ENCODE results near the gene PACRG. TPM values are rescaled to one million over a fixed set of nuclear protein-coding genes. Genes with fewer than 3 reads are reported as not detected.

Gene PACRG
- total and polyA plus RNA-seq, 2 experiments from 2014 or later: 0.17 to 0.68 TPM

DNA sequence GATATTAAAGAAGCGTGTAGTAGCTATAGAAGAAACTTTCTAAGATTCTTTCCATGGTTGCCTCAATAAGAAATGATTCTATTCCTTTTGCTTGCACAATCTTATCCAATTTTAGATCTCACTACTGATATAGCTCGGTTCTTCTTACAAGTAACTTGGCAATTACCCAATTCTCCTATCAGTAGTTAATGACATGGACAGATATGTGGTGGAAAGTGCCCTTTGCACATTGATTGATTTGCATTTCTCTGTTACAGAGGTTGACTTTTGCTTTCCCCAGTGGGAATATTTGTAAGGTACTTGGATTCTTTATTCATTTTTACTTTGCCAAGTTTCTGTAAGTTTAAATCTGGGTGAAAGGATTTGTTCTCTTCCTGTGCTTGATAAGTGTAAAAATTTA lies 593.0 kb downstream of the PACRG start:
- H3K79me2 ChIP-seq (replicated peaks; ENCODE audit: insufficient read depth): no peaks in the 10 kb centered on the region
- no peaks in the 10 kb centered on the region for H3K9me3 Mint-ChIP-seq
- no peak overlapping the region for H3K27ac Mint-ChIP-seq
- H3K4me3 Mint-ChIP-seq: no peak overlapping the region
- ATAC-seq (no peak), DNase-seq (ENCODE audit: low spot score) (no peak)
- H3K27me3 Mint-ChIP-seq (ENCODE audit: insufficient read depth, low read depth, poor library complexity): peaks cover 4% of the 10 kb centered on the region
- H3K9me2 ChIP-seq (ENCODE audit: insufficient read depth): no peaks in the 10 kb centered on the region
- no peaks in the 10 kb centered on the region for H3K36me3 Mint-ChIP-seq (ENCODE audit: low read depth)
- H3K4me1 Mint-ChIP-seq: no peaks in the 10 kb centered on the region; the same call in 2 of the 3 replicates
- no peak for TF ChIP-seq JUNB (IDR thresholded peaks at IDR 0.05; ENCODE audit: unreplicated experiment)
- H4K20me1 ChIP-seq (replicated peaks; ENCODE audit: insufficient read depth): no peaks in the 10 kb centered on the region
- no peaks in the 10 kb centered on the region for H3K27me3 ChIP-seq (ENCODE audit: insufficient read depth)
- H3K4me2 ChIP-seq: no peak overlapping the region
- H3K27ac ChIP-seq (ENCODE audit: low read depth): no peak overlapping the region
- H2AFZ ChIP-seq: no peak overlapping the region
- H3K4me1 ChIP-seq (ENCODE audit: insufficient read depth): no peaks in the 10 kb centered on the region
- H3K4me3 ChIP-seq: no peak overlapping the region
- H3F3A ChIP-seq (replicated peaks; ENCODE audit: low read depth): no peaks in the 10 kb centered on the region
- no peaks in the 10 kb centered on the region for H3K36me3 ChIP-seq (ENCODE audit: insufficient read depth)

DNA sequence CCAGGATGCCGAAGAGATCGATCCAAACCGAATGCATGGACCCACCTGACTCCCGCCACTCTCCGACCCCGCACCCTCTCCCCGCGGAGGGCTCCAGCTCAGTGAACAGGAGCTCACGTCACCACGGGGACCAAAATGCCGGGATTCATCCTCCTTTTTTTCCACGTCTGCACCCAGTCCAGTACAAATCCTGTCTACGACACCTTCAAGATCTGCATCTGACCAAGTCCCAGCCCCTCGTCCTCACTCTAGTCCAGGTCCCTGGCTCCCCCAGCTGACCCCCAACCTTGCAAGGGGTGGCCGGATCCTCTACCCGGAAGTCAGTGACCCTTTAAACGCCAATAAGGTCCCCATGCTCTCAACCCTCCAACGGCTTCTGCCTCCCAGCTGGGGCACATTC lies 593.9 kb downstream of the PACRG start:
- DNase-seq (ENCODE audit: low spot score): no peak
- no peaks in the 10 kb centered on the region for H4K20me1 ChIP-seq (replicated peaks; ENCODE audit: insufficient read depth)
- Mint-ChIP-seq H3K4me1 (no peaks in the 10 kb centered on the region; the same call in 2 of the 3 replicates), H3K9me3 (no peaks in the 10 kb centered on the region), H3K4me3 (no peak overlapping the region), H3K36me3 (ENCODE audit: low read depth) (no peaks in the 10 kb centered on the region), H3K27me3 (ENCODE audit: insufficient read depth, low read depth, poor library complexity) (peaks cover 3% of the 10 kb centered on the region), H3K27ac (no peak overlapping the region; the same call in 1 of the 2 replicates)
- H3K4me2 ChIP-seq: no peak overlapping the region
- no peak for ATAC-seq
- no peak overlapping the region for H3K27ac ChIP-seq (ENCODE audit: low read depth)
- no peak overlapping the region for H2AFZ ChIP-seq
- H3K79me2 ChIP-seq (replicated peaks; ENCODE audit: insufficient read depth): no peaks in the 10 kb centered on the region
- no peaks in the 10 kb centered on the region for H3K4me1 ChIP-seq (ENCODE audit: insufficient read depth)
- no peak overlapping the region for H3K4me3 ChIP-seq
- H3K27me3 ChIP-seq (ENCODE audit: insufficient read depth): no peaks in the 10 kb centered on the region
- no peaks in the 10 kb centered on the region for H3K9me2 ChIP-seq (ENCODE audit: insufficient read depth)
- H3F3A ChIP-seq (replicated peaks; ENCODE audit: low read depth): no peaks in the 10 kb centered on the region
- no peaks in the 10 kb centered on the region for H3K36me3 ChIP-seq (ENCODE audit: insufficient read depth)
- TF ChIP-seq EZH2phosphoT487 (IDR thresholded peaks at IDR 0.05; ENCODE audit: unreplicated experiment) (no peak), EZH2 (IDR thresholded peaks at IDR 0.05; ENCODE audit: low read depth, unreplicated experiment) (no peak), NANOG (IDR thresholded peaks at IDR 0.05; ENCODE audit: borderline replicate concordance) (no peak), CREB1 (CRISPR knock-in tag; IDR thresholded peaks at IDR 0.05; ENCODE audit: low read depth) (no peak), ZNF331 (CRISPR knock-in tag; IDR thresholded peaks at IDR 0.05; ENCODE audit: low read depth) (no peak), ZNF114 (CRISPR knock-in tag; IDR thresholded peaks at IDR 0.05) (no peak), STAT1 (IDR thresholded peaks at IDR 0.05; ENCODE audit: unreplicated experiment) (no peak), JUNB (IDR thresholded peaks at IDR 0.05; ENCODE audit: unreplicated experiment) (no peak)
- TF ChIP-seq, protein P1, sequence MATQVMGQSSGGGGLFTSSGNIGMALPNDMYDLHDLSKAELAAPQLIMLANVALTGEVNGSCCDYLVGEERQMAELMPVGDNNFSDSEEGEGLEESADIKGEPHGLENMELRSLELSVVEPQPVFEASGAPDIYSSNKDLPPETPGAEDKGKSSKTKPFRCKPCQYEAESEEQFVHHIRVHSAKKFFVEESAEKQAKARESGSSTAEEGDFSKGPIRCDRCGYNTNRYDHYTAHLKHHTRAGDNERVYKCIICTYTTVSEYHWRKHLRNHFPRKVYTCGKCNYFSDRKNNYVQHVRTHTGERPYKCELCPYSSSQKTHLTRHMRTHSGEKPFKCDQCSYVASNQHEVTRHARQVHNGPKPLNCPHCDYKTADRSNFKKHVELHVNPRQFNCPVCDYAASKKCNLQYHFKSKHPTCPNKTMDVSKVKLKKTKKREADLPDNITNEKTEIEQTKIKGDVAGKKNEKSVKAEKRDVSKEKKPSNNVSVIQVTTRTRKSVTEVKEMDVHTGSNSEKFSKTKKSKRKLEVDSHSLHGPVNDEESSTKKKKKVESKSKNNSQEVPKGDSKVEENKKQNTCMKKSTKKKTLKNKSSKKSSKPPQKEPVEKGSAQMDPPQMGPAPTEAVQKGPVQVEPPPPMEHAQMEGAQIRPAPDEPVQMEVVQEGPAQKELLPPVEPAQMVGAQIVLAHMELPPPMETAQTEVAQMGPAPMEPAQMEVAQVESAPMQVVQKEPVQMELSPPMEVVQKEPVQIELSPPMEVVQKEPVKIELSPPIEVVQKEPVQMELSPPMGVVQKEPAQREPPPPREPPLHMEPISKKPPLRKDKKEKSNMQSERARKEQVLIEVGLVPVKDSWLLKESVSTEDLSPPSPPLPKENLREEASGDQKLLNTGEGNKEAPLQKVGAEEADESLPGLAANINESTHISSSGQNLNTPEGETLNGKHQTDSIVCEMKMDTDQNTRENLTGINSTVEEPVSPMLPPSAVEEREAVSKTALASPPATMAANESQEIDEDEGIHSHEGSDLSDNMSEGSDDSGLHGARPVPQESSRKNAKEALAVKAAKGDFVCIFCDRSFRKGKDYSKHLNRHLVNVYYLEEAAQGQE (IDR thresholded peaks at IDR 0.05; ENCODE audit: unreplicated experiment): no peak
- TF ChIP-seq, protein P2, sequence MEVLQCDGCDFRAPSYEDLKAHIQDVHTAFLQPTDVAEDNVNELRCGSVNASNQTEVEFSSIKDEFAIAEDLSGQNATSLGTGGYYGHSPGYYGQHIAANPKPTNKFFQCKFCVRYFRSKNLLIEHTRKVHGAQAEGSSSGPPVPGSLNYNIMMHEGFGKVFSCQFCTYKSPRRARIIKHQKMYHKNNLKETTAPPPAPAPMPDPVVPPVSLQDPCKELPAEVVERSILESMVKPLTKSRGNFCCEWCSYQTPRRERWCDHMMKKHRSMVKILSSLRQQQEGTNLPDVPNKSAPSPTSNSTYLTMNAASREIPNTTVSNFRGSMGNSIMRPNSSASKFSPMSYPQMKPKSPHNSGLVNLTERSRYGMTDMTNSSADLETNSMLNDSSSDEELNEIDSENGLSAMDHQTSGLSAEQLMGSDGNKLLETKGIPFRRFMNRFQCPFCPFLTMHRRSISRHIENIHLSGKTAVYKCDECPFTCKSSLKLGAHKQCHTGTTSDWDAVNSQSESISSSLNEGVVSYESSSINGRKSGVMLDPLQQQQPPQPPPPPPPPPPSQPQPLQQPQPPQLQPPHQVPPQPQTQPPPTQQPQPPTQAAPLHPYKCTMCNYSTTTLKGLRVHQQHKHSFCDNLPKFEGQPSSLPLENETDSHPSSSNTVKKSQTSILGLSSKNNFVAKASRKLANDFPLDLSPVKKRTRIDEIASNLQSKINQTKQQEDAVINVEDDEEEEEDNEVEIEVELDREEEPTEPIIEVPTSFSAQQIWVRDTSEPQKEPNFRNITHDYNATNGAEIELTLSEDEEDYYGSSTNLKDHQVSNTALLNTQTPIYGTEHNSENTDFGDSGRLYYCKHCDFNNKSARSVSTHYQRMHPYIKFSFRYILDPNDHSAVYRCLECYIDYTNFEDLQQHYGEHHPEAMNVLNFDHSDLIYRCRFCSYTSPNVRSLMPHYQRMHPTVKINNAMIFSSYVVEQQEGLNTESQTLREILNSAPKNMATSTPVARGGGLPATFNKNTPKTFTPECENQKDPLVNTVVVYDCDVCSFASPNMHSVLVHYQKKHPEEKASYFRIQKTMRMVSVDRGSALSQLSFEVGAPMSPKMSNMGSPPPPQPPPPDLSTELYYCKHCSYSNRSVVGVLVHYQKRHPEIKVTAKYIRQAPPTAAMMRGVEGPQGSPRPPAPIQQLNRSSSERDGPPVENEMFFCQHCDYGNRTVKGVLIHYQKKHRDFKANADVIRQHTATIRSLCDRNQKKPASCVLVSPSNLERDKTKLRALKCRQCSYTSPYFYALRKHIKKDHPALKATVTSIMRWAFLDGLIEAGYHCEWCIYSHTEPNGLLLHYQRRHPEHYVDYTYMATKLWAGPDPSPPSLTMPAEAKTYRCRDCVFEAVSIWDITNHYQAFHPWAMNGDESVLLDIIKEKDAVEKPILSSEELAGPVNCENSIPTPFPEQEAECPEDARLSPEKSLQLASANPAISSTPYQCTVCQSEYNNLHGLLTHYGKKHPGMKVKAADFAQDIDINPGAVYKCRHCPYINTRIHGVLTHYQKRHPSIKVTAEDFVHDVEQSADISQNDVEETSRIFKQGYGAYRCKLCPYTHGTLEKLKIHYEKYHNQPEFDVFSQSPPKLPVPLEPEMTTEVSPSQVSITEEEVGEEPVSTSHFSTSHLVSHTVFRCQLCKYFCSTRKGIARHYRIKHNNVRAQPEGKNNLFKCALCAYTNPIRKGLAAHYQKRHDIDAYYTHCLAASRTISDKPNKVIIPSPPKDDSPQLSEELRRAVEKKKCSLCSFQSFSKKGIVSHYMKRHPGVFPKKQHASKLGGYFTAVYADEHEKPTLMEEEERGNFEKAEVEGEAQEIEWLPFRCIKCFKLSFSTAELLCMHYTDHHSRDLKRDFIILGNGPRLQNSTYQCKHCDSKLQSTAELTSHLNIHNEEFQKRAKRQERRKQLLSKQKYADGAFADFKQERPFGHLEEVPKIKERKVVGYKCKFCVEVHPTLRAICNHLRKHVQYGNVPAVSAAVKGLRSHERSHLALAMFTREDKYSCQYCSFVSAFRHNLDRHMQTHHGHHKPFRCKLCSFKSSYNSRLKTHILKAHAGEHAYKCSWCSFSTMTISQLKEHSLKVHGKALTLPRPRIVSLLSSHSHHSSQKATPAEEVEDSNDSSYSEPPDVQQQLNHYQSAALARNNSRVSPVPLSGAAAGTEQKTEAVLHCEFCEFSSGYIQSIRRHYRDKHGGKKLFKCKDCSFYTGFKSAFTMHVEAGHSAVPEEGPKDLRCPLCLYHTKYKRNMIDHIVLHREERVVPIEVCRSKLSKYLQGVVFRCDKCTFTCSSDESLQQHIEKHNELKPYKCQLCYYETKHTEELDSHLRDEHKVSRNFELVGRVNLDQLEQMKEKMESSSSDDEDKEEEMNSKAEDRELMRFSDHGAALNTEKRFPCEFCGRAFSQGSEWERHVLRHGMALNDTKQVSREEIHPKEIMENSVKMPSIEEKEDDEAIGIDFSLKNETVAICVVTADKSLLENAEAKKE (CRISPR knock-in tag; IDR thresholded peaks at IDR 0.05): no peak
- TF ChIP-seq, protein P3, sequence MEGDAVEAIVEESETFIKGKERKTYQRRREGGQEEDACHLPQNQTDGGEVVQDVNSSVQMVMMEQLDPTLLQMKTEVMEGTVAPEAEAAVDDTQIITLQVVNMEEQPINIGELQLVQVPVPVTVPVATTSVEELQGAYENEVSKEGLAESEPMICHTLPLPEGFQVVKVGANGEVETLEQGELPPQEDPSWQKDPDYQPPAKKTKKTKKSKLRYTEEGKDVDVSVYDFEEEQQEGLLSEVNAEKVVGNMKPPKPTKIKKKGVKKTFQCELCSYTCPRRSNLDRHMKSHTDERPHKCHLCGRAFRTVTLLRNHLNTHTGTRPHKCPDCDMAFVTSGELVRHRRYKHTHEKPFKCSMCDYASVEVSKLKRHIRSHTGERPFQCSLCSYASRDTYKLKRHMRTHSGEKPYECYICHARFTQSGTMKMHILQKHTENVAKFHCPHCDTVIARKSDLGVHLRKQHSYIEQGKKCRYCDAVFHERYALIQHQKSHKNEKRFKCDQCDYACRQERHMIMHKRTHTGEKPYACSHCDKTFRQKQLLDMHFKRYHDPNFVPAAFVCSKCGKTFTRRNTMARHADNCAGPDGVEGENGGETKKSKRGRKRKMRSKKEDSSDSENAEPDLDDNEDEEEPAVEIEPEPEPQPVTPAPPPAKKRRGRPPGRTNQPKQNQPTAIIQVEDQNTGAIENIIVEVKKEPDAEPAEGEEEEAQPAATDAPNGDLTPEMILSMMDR (conservative IDR thresholded peaks at IDR 0.05; ENCODE audit: low read depth in 2 of 2): no peak
